A549 (cell line): ENCODE results near the gene SRRM4. TPM values are rescaled to one million over a fixed set of nuclear protein-coding genes. Genes with fewer than 3 reads are reported as not detected.

ENCODE experiments used
- ATAC-seq, 2 experiments: fragments of 200-7000 bp in 1 of 2; fragments of >200 bp in 1 of 2; cut with Nextera tagmentation in 1 of 2; cut with Tn5 transposase in 1 of 2; 3 replicates each; pipeline versions ENCODE4 v1.8.0 to v1.9.1; 2018 to 2020; ENCODE audit warnings: mild to moderate bottlenecking in 1 of 2, moderate library complexity in 1 of 2
- CTCF ChIA-PET: fragments of 300-600 bp; sonication (Branson Sonifier 250); formaldehyde crosslinking; extraction: SDS; loops from one replicate; lab custom pipeline; 2021; ENCODE audit warnings: antibody characterized with exemption, inconsistent platforms; lab: Yijun Ruan, JAX
- POLR2A ChIA-PET: fragments of 350-600 bp; formaldehyde crosslinking; extraction: SDS; loops from one replicate; lab custom pipeline; 2021; ENCODE audit warnings: antibody characterized with exemption, inconsistent platforms; lab: Yijun Ruan, JAX
- DNase-seq, 2 experiments: peaks; one replicate each; pipeline versions ENCODE4 v3.0.0 to v3.0.0-alpha.2; 2011 to 2016; ENCODE audit warnings: low read depth in 1 of 2, low spot score in 1 of 2
- FAIRE-seq: peaks from 2 replicates; lab custom pipeline; 2011; peaks lifted over from hg19 to GRCh38; lab: Jason Lieb, UNC
- H3K27ac ChIP-seq, 2 experiments: fragments of >200 bp; sonication (Bioruptor Twin); formaldehyde crosslinking; 3 replicates each; pipeline ENCODE4 v1.5.1; 2016 to 2017
- H3K4me1 ChIP-seq: fragments of >200 bp; sonication (Bioruptor Twin); formaldehyde crosslinking; 3 replicates; pipeline ENCODE4 v1.6.1; 2016
- H3K4me2 ChIP-seq: fragments of >200 bp; sonication (Bioruptor Twin); formaldehyde crosslinking; 3 replicates; pipeline ENCODE4 v1.6.1; 2016
- H3K4me3 ChIP-seq: fragments of >200 bp; sonication (Bioruptor Twin); formaldehyde crosslinking; 3 replicates; pipeline ENCODE4 v1.5.1; 2016
- H3K9me3 ChIP-seq: fragments of >200 bp; sonication (Bioruptor Twin); formaldehyde crosslinking; 3 replicates; pipeline ENCODE4 v1.6.1; 2016
- CBX2 ChIP-seq: fragments of 200-600 bp; sonication (generic); IDR thresholded peaks from 2 replicates; pipeline ENCODE4 v1.6.1; 2016; ENCODE audit warnings: low read depth, mild to moderate bottlenecking, borderline replicate concordance
- CBX8 ChIP-seq: fragments of 200-600 bp; sonication (generic); IDR thresholded peaks from 2 replicates; pipeline ENCODE4 v1.6.1; 2016
- CEBPB ChIP-seq, 2 experiments: fragments of >200 bp in 1 of 2; sonication (Bioruptor Twin) in 1 of 2; formaldehyde crosslinking in 1 of 2; IDR thresholded peaks; 2 replicates each; pipeline ENCODE4 v1.6.1; 2012 to 2016
- E2F6 ChIP-seq: IDR thresholded peaks from 2 replicates; pipeline ENCODE4 v1.6.1; 2012; ENCODE audit warnings: low read depth, borderline replicate concordance
- EHMT2 ChIP-seq: fragments of 200-600 bp; sonication (generic); IDR thresholded peaks from 2 replicates; pipeline ENCODE4 v1.6.1; 2016; ENCODE audit warnings: antibody characterized with exemption, low read depth, mild to moderate bottlenecking, moderate library complexity
- EP300 ChIP-seq, 2 experiments: fragments of >200 bp; sonication (Bioruptor Twin); formaldehyde crosslinking; IDR thresholded peaks; 2 replicates in 1 of 2; 3 replicates in 1 of 2; pipeline ENCODE4 v1.6.1; 2016 to 2017
- ESRRA ChIP-seq: fragments of 150-350 bp; IDR thresholded peaks from 2 replicates; pipeline ENCODE4 v1.6.1; 2014; ENCODE audit warnings: mild to moderate bottlenecking, low read length, borderline replicate concordance
- HDAC2 ChIP-seq: fragments of 200-600 bp; sonication (generic); IDR thresholded peaks from 2 replicates; pipeline ENCODE4 v1.6.1; 2016
- HEYL ChIP-seq: fragments of 250-450 bp; sonication (Bioruptor Pico); IDR thresholded peaks from 2 replicates; pipeline ENCODE4 v1.8.0; 2021; ENCODE audit warnings: mild to moderate bottlenecking, moderate library complexity
- HOXA7 ChIP-seq: fragments of 250-450 bp; sonication (Bioruptor Pico); IDR thresholded peaks from 2 replicates; pipeline ENCODE4 v1.5.0; 2020; ENCODE audit warnings: mild to moderate bottlenecking, moderate library complexity
- HOXB5 ChIP-seq: fragments of 250-450 bp; sonication (Bioruptor Pico); IDR thresholded peaks from 2 replicates; pipeline ENCODE4 v1.5.0; 2020; ENCODE audit warnings: mild to moderate bottlenecking, moderate library complexity
- MYC ChIP-seq: IDR thresholded peaks from 2 replicates; pipeline ENCODE4 v1.6.1; 2012; ENCODE audit warnings: mild to moderate bottlenecking, inconsistent platforms, low read length, improper control_type of control experiment, borderline replicate concordance
- NPAS2 ChIP-seq: fragments of 250-450 bp; sonication (Bioruptor Pico); IDR thresholded peaks from 2 replicates; pipeline ENCODE4 v1.8.0; 2022; ENCODE audit warnings: mild to moderate bottlenecking, moderate library complexity, borderline replicate concordance
- POLR2A ChIP-seq: IDR thresholded peaks from 2 replicates; pipeline ENCODE4 v1.6.1; 2012; ENCODE audit warnings: mild to moderate bottlenecking, low read length
- POLR2AphosphoS2 ChIP-seq: conservative IDR thresholded peaks from 2 replicates; pipeline ENCODE4 v1.6.1; 2012; ENCODE audit warnings: low read length, improper control_type of control experiment, inconsistent platforms
- TP53 ChIP-seq: fragments of 250-450 bp; sonication (Bioruptor Pico); IDR thresholded peaks from 2 replicates; pipeline ENCODE4 v1.5.0; 2021; ENCODE audit warnings: mild to moderate bottlenecking, moderate library complexity
- USF2 ChIP-seq: fragments of 450-650 bp; IDR thresholded peaks from 2 replicates; pipeline ENCODE4 v1.6.1; 2014; ENCODE audit warnings: antibody characterized with exemption
- ZNF302 ChIP-seq: fragments of 250-450 bp; sonication (Bioruptor Pico); IDR thresholded peaks from 2 replicates; pipeline ENCODE4 v1.9.0; 2021; ENCODE audit warnings: inconsistent platforms, mild to moderate bottlenecking, moderate library complexity
- ZSCAN20 ChIP-seq: fragments of 250-450 bp; sonication (Bioruptor Pico); IDR thresholded peaks from 2 replicates; pipeline ENCODE4 v1.8.0; 2022; ENCODE audit warnings: mild to moderate bottlenecking, moderate library complexity
- WGBS: methylation state at CpG from one replicate; pipeline ENCODE4 v1.1.6; 2017; ENCODE audit errors: missing lambda C conversion rate; 5-methylcytosine and 5-hydroxymethylcytosine counted together
- polyA plus RNA-seq, 4 experiments: library from polyadenylated mRNA; depleted of rRNA in 3 of 4; stranded (reverse); fragments of >200 nt; fragmentation: RNase III in 1 of 4; extraction: RNeasy Plus Mini Kit Qiagen cat#74134 plus additional on column Dnase treatment in 1 of 4; gene quantifications; 2 replicates in 3 of 4; 3 replicates in 1 of 4; pipeline ENCODE4 v1.2.3, GENCODE V29; 2011 to 2017
- TF ChIP-seq, protein P1 (sequence below): fragments of 250-450 bp; sonication (Bioruptor Pico); IDR thresholded peaks from 2 replicates; pipeline ENCODE4 v1.5.0; 2020; ENCODE audit warnings: low read depth, mild to moderate bottlenecking, moderate library complexity
- TF ChIP-seq, protein P2 (sequence below): fragments of 150-350 bp; IDR thresholded peaks from 2 replicates; pipeline ENCODE4 v1.6.1; 2014; ENCODE audit warnings: low read depth, mild to moderate bottlenecking, low read length
- TF ChIP-seq, protein P3 (sequence below): fragments of 200-600 bp; sonication (generic); IDR thresholded peaks from 2 replicates; pipeline ENCODE4 v1.6.1; 2016; ENCODE audit warnings: antibody characterized with exemption, mild to moderate bottlenecking, moderate library complexity

Gene SRRM4
- polyA plus RNA-seq, 2 of the 4 experiments (the other 2 are of a cell fraction) = not detected

DNA sequence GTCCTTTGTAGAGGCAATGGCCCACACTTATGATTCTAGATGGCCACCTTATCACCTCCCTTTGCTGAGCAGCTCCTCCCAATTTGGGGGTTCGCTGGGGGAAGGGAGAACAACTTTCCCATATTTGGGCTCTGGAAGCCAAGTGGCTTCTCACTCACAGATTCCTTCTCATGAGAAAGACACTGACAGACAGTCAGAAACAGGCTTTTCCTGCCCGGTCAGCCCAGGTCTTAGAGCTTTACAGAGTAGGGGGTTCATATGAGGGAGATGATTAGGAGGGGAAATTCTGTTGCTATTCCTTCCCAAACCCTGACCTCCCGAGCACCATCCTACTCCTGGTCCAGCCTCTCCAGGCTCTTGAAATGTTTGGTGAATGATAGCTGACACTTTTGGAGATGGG, 137.3 kb downstream of the SRRM4 start (continued):
- no peak for TF ChIP-seq ZNF302 (CRISPR knock-in tag)
- no peak for TF ChIP-seq POLR2A
- TF ChIP-seq, protein P1, sequence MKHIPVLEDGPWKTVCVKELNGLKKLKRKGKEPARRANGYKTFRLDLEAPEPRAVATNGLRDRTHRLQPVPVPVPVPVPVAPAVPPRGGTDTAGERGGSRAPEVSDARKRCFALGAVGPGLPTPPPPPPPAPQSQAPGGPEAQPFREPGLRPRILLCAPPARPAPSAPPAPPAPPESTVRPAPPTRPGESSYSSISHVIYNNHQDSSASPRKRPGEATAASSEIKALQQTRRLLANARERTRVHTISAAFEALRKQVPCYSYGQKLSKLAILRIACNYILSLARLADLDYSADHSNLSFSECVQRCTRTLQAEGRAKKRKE = no peak
- TF ChIP-seq CBX8 = no peak
- TF ChIP-seq, protein P2, sequence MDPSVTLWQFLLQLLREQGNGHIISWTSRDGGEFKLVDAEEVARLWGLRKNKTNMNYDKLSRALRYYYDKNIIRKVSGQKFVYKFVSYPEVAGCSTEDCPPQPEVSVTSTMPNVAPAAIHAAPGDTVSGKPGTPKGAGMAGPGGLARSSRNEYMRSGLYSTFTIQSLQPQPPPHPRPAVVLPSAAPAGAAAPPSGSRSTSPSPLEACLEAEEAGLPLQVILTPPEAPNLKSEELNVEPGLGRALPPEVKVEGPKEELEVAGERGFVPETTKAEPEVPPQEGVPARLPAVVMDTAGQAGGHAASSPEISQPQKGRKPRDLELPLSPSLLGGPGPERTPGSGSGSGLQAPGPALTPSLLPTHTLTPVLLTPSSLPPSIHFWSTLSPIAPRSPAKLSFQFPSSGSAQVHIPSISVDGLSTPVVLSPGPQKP = no peak
- no peak for TF ChIP-seq E2F6
- TF ChIP-seq EP300 (IDR thresholded peaks at IDR 0.05) = no peak
- no peak for TF ChIP-seq TP53 (CRISPR knock-in tag)
- TF ChIP-seq HOXA7 (CRISPR knock-in tag) = no peak
- TF ChIP-seq, all 56 proteins: peak for 0

- POLR2A ChIA-PET = no interaction called here
- H3K4me3 ChIP-seq = no peak overlapping the region
- CTCF ChIA-PET = no interaction called here
- FAIRE-seq = no peak
- no peak for ATAC-seq
- DNase-seq = no peak
- H3K4me1 ChIP-seq = no peaks in the 10 kb centered on the region
- 9% methylated on average over 5 of the region's 5 CpGs for WGBS
- TF ChIP-seq NPAS2 (CRISPR knock-in tag) = no peak
- TF ChIP-seq, all 56 proteins: peak for 0
- Histone ChIP-seq H3K4me2 (no peak overlapping the region), H3K9me3 (no peaks in the 10 kb centered on the region), H3K27ac (no peak overlapping the region)
Measured at GRCh38 chr12:119122047-119122446, 140.7 kb downstream of the SRRM4 start.

GRCh38 chr12:119122751-119123150, 141.4 kb downstream of the SRRM4 start:
- H3K9me3 ChIP-seq = no peaks in the 10 kb centered on the region
- H3K4me3 ChIP-seq = no peak overlapping the region
- no peaks in the 10 kb centered on the region for H3K4me1 ChIP-seq
- ATAC-seq (no peak), FAIRE-seq (no peak), DNase-seq (no peak)
- POLR2A ChIA-PET = no interaction called here
- whole genome bisulfite sequencing = 5% methylated on average over 4 of the region's 4 CpGs
- no peak overlapping the region for H3K27ac ChIP-seq
- CTCF ChIA-PET = no interaction called here
- H3K4me2 ChIP-seq = no peak overlapping the region
- TF ChIP-seq E2F6 (no peak), HDAC2 (no peak), HOXA7 (CRISPR knock-in tag) (no peak), ESRRA (no peak), CBX2 (no peak), HOXB5 (CRISPR knock-in tag) (no peak), MYC (no peak), EHMT2 (no peak), ZNF302 (CRISPR knock-in tag) (no peak), USF2 (no peak), POLR2AphosphoS2 (no peak), ZSCAN20 (CRISPR knock-in tag) (no peak), HEYL (CRISPR knock-in tag) (no peak), CEBPB (IDR thresholded peaks at IDR 0.05) (no peak)
- TF ChIP-seq, protein P3, sequence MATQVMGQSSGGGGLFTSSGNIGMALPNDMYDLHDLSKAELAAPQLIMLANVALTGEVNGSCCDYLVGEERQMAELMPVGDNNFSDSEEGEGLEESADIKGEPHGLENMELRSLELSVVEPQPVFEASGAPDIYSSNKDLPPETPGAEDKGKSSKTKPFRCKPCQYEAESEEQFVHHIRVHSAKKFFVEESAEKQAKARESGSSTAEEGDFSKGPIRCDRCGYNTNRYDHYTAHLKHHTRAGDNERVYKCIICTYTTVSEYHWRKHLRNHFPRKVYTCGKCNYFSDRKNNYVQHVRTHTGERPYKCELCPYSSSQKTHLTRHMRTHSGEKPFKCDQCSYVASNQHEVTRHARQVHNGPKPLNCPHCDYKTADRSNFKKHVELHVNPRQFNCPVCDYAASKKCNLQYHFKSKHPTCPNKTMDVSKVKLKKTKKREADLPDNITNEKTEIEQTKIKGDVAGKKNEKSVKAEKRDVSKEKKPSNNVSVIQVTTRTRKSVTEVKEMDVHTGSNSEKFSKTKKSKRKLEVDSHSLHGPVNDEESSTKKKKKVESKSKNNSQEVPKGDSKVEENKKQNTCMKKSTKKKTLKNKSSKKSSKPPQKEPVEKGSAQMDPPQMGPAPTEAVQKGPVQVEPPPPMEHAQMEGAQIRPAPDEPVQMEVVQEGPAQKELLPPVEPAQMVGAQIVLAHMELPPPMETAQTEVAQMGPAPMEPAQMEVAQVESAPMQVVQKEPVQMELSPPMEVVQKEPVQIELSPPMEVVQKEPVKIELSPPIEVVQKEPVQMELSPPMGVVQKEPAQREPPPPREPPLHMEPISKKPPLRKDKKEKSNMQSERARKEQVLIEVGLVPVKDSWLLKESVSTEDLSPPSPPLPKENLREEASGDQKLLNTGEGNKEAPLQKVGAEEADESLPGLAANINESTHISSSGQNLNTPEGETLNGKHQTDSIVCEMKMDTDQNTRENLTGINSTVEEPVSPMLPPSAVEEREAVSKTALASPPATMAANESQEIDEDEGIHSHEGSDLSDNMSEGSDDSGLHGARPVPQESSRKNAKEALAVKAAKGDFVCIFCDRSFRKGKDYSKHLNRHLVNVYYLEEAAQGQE = no peak
